ENCODE data around the gene ERN2. TPM values are rescaled to one million over a fixed set of nuclear protein-coding genes. Genes with fewer than 3 reads are reported as not detected.

The ERN2 gene
- total RNA-seq, 4 donors from 2014 or later = not detected

DNA sequence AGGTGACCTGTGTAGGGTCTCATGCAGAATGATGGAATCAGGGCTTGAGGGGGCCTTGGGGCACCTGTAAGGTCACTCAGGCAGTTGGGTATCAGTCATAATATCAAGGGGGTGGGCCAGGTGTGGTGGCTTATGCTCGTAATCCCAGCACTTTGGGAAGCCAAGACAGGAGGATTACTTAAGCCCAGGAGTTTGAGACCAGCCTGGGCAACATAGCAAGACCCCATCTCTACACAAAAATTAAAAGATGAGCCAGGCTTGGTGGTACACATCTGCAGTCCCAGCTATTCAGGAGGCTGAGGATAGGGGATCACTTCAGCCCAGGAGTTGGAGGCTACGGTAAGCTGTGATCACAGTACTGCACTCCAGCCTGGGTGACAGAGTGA, 7.5 kb downstream of the ERN2 start:
- Histone ChIP-seq H3K9me3 (no peaks in the 10 kb centered on the region), H3K4me3 (replicated peaks in 1 of 3) (no peak overlapping the region), H3K4me1 (no peaks in the 10 kb centered on the region), H3K36me3 (no peaks in the 10 kb centered on the region), H3K27ac (no peak overlapping the region), H3K27me3 (no peaks in the 10 kb centered on the region)
- intact Hi-C loops (cut with DNase I) = no loop called here
- WGBS, 2 donors = 85 to 90% methylated on average over 2 of the region's 2 CpGs
- no peak for DNase-seq
- TF ChIP-seq CTCF (IDR thresholded peaks at IDR 0.05) (no peak), POLR2A (IDR thresholded peaks at IDR 0.05) (no peak)

DNA sequence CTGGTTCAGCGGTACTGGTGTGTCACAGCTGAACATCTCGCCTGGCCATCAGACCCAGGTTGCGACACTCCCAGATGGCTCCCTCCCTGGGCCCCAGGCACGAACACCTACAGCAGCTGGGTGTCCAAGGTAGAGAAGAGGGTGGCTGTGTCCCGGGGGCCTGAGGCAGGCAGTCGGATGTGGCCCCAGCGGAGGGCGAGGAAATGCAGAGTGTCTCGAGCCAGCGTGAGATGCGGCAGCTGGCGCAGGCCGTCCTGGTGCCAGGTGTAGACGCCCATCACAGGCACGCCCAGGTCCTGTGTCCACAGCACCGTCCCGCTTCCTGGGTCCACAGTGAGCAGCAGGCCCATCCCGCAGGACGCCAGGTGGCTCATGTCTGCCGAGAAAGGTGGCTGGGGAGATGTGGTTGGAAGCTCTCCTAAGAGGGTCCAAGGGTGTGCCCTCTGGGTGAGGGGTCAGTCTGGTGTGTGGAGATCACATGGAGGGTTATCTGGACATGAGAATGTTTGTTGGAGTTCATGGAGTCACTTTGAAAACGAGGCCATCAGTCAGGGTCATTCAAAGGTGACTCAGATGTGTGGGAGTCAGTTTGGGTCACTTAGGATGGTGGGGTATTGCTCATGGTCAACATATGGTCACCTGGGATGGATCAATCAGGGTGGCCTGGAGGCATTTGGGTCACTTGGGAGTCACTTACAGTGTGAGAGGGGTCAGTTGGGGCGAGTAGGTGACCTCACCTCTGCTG, 8.1 kb downstream of the ERN2 start:
- intact Hi-C loops (cut with DNase I) = no loop called here
- Histone ChIP-seq H3K9me3 (no peaks in the 10 kb centered on the region), H3K27me3 (no peaks in the 10 kb centered on the region), H3K27ac (no peak overlapping the region), H3K4me3 (replicated peaks in 1 of 3) (no peak overlapping the region), H3K4me1 (no peaks in the 10 kb centered on the region), H3K36me3 (no peaks in the 10 kb centered on the region)
- WGBS, 2 donors = 83 to 91% methylated on average over 17 to 20 of the region's 22 CpGs
- DNase-seq = no peak
- TF ChIP-seq POLR2A (IDR thresholded peaks at IDR 0.05) (no peak), CTCF (IDR thresholded peaks at IDR 0.05) (no peak)

GRCh38 chr16:23702951-23703350, 10.1 kb downstream of the ERN2 start:
- intact Hi-C loops (cut with DNase I) = no loop called here
- H3K4me1 ChIP-seq = no peaks in the 10 kb centered on the region
- no peaks in the 10 kb centered on the region for H3K9me3 ChIP-seq
- no peaks in the 10 kb centered on the region for H3K27me3 ChIP-seq
- no peak for DNase-seq
- no peaks in the 10 kb centered on the region for H3K36me3 ChIP-seq
- H3K27ac ChIP-seq = no peak overlapping the region
- 74% methylated on average over 2 of the region's 2 CpGs for WGBS, 2 donors
- TF ChIP-seq CTCF (IDR thresholded peaks at IDR 0.05) (no peak), POLR2A (IDR thresholded peaks at IDR 0.05) (no peak)
- no peak overlapping the region for H3K4me3 ChIP-seq (replicated peaks in 1 of 3)

GRCh38 chr16:23701045-23701444, 12.0 kb downstream of the ERN2 start:
- TF ChIP-seq POLR2A (IDR thresholded peaks at IDR 0.05) (no peak), CTCF (IDR thresholded peaks at IDR 0.05) (no peak)
- no peaks in the 10 kb centered on the region for H3K4me1 ChIP-seq
- no peaks in the 10 kb centered on the region for H3K9me3 ChIP-seq
- no peaks in the 10 kb centered on the region for H3K27me3 ChIP-seq
- H3K36me3 ChIP-seq = no peaks in the 10 kb centered on the region
- DNase-seq = no peak
- intact Hi-C loops (cut with DNase I) = no loop called here
- H3K27ac ChIP-seq = no peak overlapping the region
- H3K4me3 ChIP-seq (replicated peaks in 1 of 3) = no peak overlapping the region
- WGBS, 2 donors = 67 to 69% methylated on average over 8 of the region's 8 CpGs

- no peaks in the 10 kb centered on the region for H3K27me3 ChIP-seq
- H3K4me3 ChIP-seq (replicated peaks in 1 of 3) = no peak overlapping the region
- 16 to 28% methylated on average over 3 to 8 of the region's 8 CpGs for WGBS, 2 donors
- no peak overlapping the region for H3K27ac ChIP-seq
- intact Hi-C loops (cut with DNase I) = no loop called here
- TF ChIP-seq POLR2A (IDR thresholded peaks at IDR 0.05) (no peak), CTCF (IDR thresholded peaks at IDR 0.05) (no peak)
- no peaks in the 10 kb centered on the region for H3K9me3 ChIP-seq
- no peak for DNase-seq
- no peaks in the 10 kb centered on the region for H3K36me3 ChIP-seq
- H3K4me1 ChIP-seq = no peaks in the 10 kb centered on the region
Observed at GRCh38 chr16:23700509-23700908, 12.5 kb downstream of the ERN2 start.
